Prostate gland (tissue), 2 donors: ENCODE measurements around the gene NOSIP. TPM values are rescaled to one million over a fixed set of nuclear protein-coding genes. Genes with fewer than 3 reads are reported as not detected.
A peak's percentile ranks its signal among the peaks of the same experiment; 100 is the strongest.

Source experiments
- DNase-seq: peaks from one replicate; pipeline ENCODE4 v3.0.0-alpha.2; 2019; ENCODE audit warnings: low spot score
- H3K27ac ChIP-seq, 2 donors: fragments of 200-600 bp; sonication (generic); 2 replicates each; pipeline ENCODE4 v1.5.1; 2017 to 2019
- H3K27me3 ChIP-seq: fragments of 200-600 bp; sonication (generic); replicated peaks from 2 replicates; pipeline ENCODE4 v1.5.1; 2019; ENCODE audit not compliant: insufficient read depth
- H3K36me3 ChIP-seq, 2 donors: fragments of 200-600 bp; sonication (generic); 1 replicate in 1 of 2; 2 replicates in 1 of 2; pipeline versions ENCODE4 v1.5.1 to v1.8.1; 2017 to 2019
- H3K4me1 ChIP-seq: fragments of 200-600 bp; sonication (generic); replicated peaks from 2 replicates; pipeline ENCODE4 v1.5.1; 2019
- H3K4me3 ChIP-seq, 2 donors: fragments of 200-600 bp; sonication (generic); 2 replicates each; pipeline ENCODE4 v1.5.1; 2017 to 2019
- H3K9me3 ChIP-seq: fragments of 200-600 bp; sonication (generic); 2 replicates; pipeline ENCODE4 v1.5.1; 2017
- CTCF ChIP-seq, 4 experiments: fragments of 200-600 bp in 2 of 4; fragments of 450-650 bp in 2 of 4; sonication (generic) in 2 of 4; IDR thresholded peaks; 1 replicate in 3 of 4; 2 replicates in 1 of 4; pipeline ENCODE4 v1.5.1; 2016 to 2019; ENCODE audit warnings: antibody characterized with exemption in 4 of 4, mild to moderate bottlenecking in 2 of 4, moderate library complexity in 2 of 4
- POLR2A ChIP-seq: fragments of 450-650 bp; IDR thresholded peaks from one replicate; pipeline ENCODE4 v1.6.1; 2016; ENCODE audit warnings: antibody characterized with exemption, mild to moderate bottlenecking
- POLR2AphosphoS5 ChIP-seq: sonication (generic); formaldehyde crosslinking; IDR thresholded peaks from one replicate; pipeline ENCODE4 v1.6.1; 2017; ENCODE audit warnings: antibody characterized with exemption
- WGBS: methylation state at CpG from one replicate; pipeline ENCODE4 v1.1.5; 2018; 5-methylcytosine and 5-hydroxymethylcytosine counted together
- intact Hi-C: fragments of 100-400 bp; cut with DNase I; formaldehyde crosslinking; loops from one replicate; pipeline ENCODE4 v1.14.2; 2022
- total RNA-seq, 2 donors: library from RNA; depleted of rRNA; stranded (reverse); fragments of >200 nt; gene quantifications; one replicate each; pipeline ENCODE4 v1.1.0, GENCODE V29; 2016

NOSIP gene
- total RNA-seq, 2 donors from 2014 or later = 62.9 to 91.7 TPM

GRCh38 chr19:49520705-49521319, 59.5 kb downstream of the NOSIP start:
- H3K27me3 ChIP-seq = no peaks in the 10 kb centered on the region
- no peaks in the 10 kb centered on the region for H3K36me3 ChIP-seq
- 73% methylated on average over 13 of the region's 13 CpGs for WGBS
- DNase-seq = no peak
- no peak overlapping the region for H3K27ac ChIP-seq
- no peak overlapping the region for H3K4me3 ChIP-seq
- TF ChIP-seq POLR2A = no peak
- no peak for TF ChIP-seq POLR2AphosphoS5
- H3K4me1 ChIP-seq = no peaks in the 10 kb centered on the region
- no peaks in the 10 kb centered on the region for H3K9me3 ChIP-seq
- intact Hi-C loops = no loop called here

GRCh38 chr19:49518033-49518432, 62.3 kb downstream of the NOSIP start:
- H3K36me3 ChIP-seq = no peaks in the 10 kb centered on the region

GRCh38 chr19:49515767-49516166, 64.6 kb downstream of the NOSIP start:
- H3K4me1 ChIP-seq = no peaks in the 10 kb centered on the region
- TF ChIP-seq POLR2AphosphoS5 (no peak), POLR2A (no peak), CTCF (IDR thresholded peaks at IDR 0.05) (no peak)
- no peak overlapping the region for H3K27ac ChIP-seq
- intact Hi-C loops = no loop called here
- 85% methylated on average over 4 of the region's 4 CpGs for WGBS
- no peaks in the 10 kb centered on the region for H3K27me3 ChIP-seq
- H3K9me3 ChIP-seq = no peaks in the 10 kb centered on the region
- no peak overlapping the region for H3K4me3 ChIP-seq
- no peaks in the 10 kb centered on the region for H3K36me3 ChIP-seq
- no peak for DNase-seq

More at GRCh38 chr19:49518033-49518432, 62.3 kb downstream of the NOSIP start:
- Histone ChIP-seq H3K4me1 (no peaks in the 10 kb centered on the region), H3K9me3 (no peaks in the 10 kb centered on the region), H3K4me3 (no peak overlapping the region), H3K27me3 (no peaks in the 10 kb centered on the region), H3K27ac (no peak overlapping the region)
- WGBS = 99% methylated on average over 3 of the region's 3 CpGs
- intact Hi-C loops = no loop called here
- TF ChIP-seq POLR2AphosphoS5 (no peak), POLR2A (no peak), CTCF (IDR thresholded peaks at IDR 0.05) (no peak)
- no peak for DNase-seq

GRCh38 chr19:49514151-49514550, 66.2 kb downstream of the NOSIP start:
- no peak for DNase-seq

GRCh38 chr19:49513746-49514118, 66.6 kb downstream of the NOSIP start:
- peak overlapping the region; percentile 71 to 82 for H3K4me3 ChIP-seq
- peak overlapping the region; percentile 83 to 90 for H3K27ac ChIP-seq
- H3K4me1 ChIP-seq = no peaks in the 10 kb centered on the region
- DNase-seq = no peak
- TF ChIP-seq CTCF (IDR thresholded peaks at IDR 0.05) (no peak), POLR2A (no peak), POLR2AphosphoS5 (no peak)
- H3K9me3 ChIP-seq = no peaks in the 10 kb centered on the region
- H3K27me3 ChIP-seq = no peaks in the 10 kb centered on the region
- H3K36me3 ChIP-seq = no peaks in the 10 kb centered on the region
- intact Hi-C loops = no loop called here
- 27% methylated on average over 12 of the region's 12 CpGs for WGBS

More at GRCh38 chr19:49514151-49514550, 66.2 kb downstream of the NOSIP start:
- no peaks in the 10 kb centered on the region for H3K9me3 ChIP-seq
- WGBS = 60% methylated on average over 21 of the region's 21 CpGs
- H3K36me3 ChIP-seq = no peaks in the 10 kb centered on the region
- H3K27ac ChIP-seq = peak overlapping the region; percentile 83 to 90
- intact Hi-C loops = no loop called here
- H3K4me3 ChIP-seq = peak overlapping the region; percentile 71 to 82
- no peaks in the 10 kb centered on the region for H3K27me3 ChIP-seq
- H3K4me1 ChIP-seq = no peaks in the 10 kb centered on the region
- no peak for TF ChIP-seq POLR2A
- no peak for TF ChIP-seq CTCF (IDR thresholded peaks at IDR 0.05)
- TF ChIP-seq POLR2AphosphoS5 = no peak
